GM21825 (cell line): ENCODE measurements around the gene SSU72.
"Not testable (repeated sequence)": the region's sequence is repeated elsewhere in the genome, so short reads cannot be mapped to it uniquely, and the experiment has no call there.

ENCODE experiments used
- ATAC-seq: cut with Tn5 transposase; IDR thresholded peaks from one replicate; pipeline ENCODE4 v1.9.1; 2021; ENCODE audit warnings: mild to moderate bottlenecking, moderate library complexity; ENCODE audit not compliant: unreplicated experiment

Gene SSU72

GRCh38 chr1:1543706-1544099 is 31.0 kb downstream of the SSU72 start:
- ATAC-seq: no peak

- no peak for ATAC-seq
Measured at GRCh38 chr1:1542766-1543705, 31.6 kb downstream of the SSU72 start.

- ATAC-seq: no peak
Measured at GRCh38 chr1:1541956-1542765, 32.5 kb downstream of the SSU72 start.

GRCh38 chr1:1540818-1541628 is 33.6 kb downstream of the SSU72 start:
- ATAC-seq: no peak

- ATAC-seq: no peak
Measured at GRCh38 chr1:1540090-1540817, 34.4 kb downstream of the SSU72 start, which contains the start of gene TMEM240. Gene TMEM240 (minus strand): TSS chr1:1540624. CDS start chr1:1540346, 278 bp downstream.

- no peak for ATAC-seq
Measured at GRCh38 chr1:1539310-1540089, 35.2 kb downstream of the SSU72 start.

- ATAC-seq: no peak
Measured at GRCh38 chr1:1538989-1539309, 35.7 kb downstream of the SSU72 start.

GRCh38 chr1:1538334-1538733 is 36.3 kb downstream of the SSU72 start:
- no peak for ATAC-seq

GRCh38 chr1:1537626-1538250 is 36.9 kb downstream of the SSU72 start:
- ATAC-seq: no peak

GRCh38 chr1:1536938-1537546 is 37.6 kb downstream of the SSU72 start:
- no peak for ATAC-seq

- no peak for ATAC-seq
Measured at GRCh38 chr1:1536019-1536937, 38.4 kb downstream of the SSU72 start.

GRCh38 chr1:1535201-1536018 is 39.3 kb downstream of the SSU72 start:
- ATAC-seq: no peak

- no peak for ATAC-seq
Measured at GRCh38 chr1:1534401-1535154, 40.1 kb downstream of the SSU72 start.

- ATAC-seq: not testable (repeated sequence)
Measured at GRCh38 chr1:1533894-1534291, 40.8 kb downstream of the SSU72 start.

GRCh38 chr1:1533176-1533893 is 41.3 kb downstream of the SSU72 start:
- ATAC-seq: not testable (repeated sequence)
